ENCODE data around the gene PACS2.

GRCh38 chr14:105397350-105397931, 82.9 kb downstream of the PACS2 start:
- TF ChIP-seq, protein P1, sequence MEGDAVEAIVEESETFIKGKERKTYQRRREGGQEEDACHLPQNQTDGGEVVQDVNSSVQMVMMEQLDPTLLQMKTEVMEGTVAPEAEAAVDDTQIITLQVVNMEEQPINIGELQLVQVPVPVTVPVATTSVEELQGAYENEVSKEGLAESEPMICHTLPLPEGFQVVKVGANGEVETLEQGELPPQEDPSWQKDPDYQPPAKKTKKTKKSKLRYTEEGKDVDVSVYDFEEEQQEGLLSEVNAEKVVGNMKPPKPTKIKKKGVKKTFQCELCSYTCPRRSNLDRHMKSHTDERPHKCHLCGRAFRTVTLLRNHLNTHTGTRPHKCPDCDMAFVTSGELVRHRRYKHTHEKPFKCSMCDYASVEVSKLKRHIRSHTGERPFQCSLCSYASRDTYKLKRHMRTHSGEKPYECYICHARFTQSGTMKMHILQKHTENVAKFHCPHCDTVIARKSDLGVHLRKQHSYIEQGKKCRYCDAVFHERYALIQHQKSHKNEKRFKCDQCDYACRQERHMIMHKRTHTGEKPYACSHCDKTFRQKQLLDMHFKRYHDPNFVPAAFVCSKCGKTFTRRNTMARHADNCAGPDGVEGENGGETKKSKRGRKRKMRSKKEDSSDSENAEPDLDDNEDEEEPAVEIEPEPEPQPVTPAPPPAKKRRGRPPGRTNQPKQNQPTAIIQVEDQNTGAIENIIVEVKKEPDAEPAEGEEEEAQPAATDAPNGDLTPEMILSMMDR (conservative IDR thresholded peaks at IDR 0.05; ENCODE audit: low read depth, low read length): no peak
- TF ChIP-seq EZH2 (IDR thresholded peaks at IDR 0.05; ENCODE audit: low read length, unreplicated experiment): no peak
